Motor neuron (in vitro differentiated cells): ENCODE measurements around the gene GLTP. TPM values are rescaled to one million over a fixed set of nuclear protein-coding genes. Genes with fewer than 3 reads are reported as not detected.
A peak's percentile ranks its signal among the peaks of the same experiment; 100 is the strongest.

Experiments
- ATAC-seq, 8 experiments: fragments of 200-7000 bp; cut with Tn5 transposase; replicated peaks in 6 of 8; 2 replicates each; pipeline ENCODE4 v1.8.0; 2021; ENCODE audit warnings: mild to moderate bottlenecking in 8 of 8, moderate library complexity in 8 of 8
- H3K27ac ChIP-seq, 2 donors: fragments of 250-450 bp; sonication (Bioruptor Pico); 2 replicates each; pipeline ENCODE4 v1.9.0; 2021; ENCODE audit warnings: antibody characterized with exemption in 2 of 2, mild to moderate bottlenecking in 2 of 2, moderate library complexity in 1 of 2
- H3K4me1 ChIP-seq, 2 donors: fragments of 250-450 bp; sonication (Bioruptor Pico); replicated peaks in 1 of 2; 2 replicates each; pipeline ENCODE4 v1.6.1; 2021; ENCODE audit warnings: antibody characterized with exemption in 2 of 2, mild to moderate bottlenecking in 2 of 2, moderate library complexity in 1 of 2
- H3K4me3 ChIP-seq, 5 donors: fragments of 250-450 bp; sonication (Bioruptor Pico); 2 replicates each; pipeline ENCODE4 v1.9.0; 2021; ENCODE audit warnings: antibody characterized with exemption in 5 of 5, mild to moderate bottlenecking in 5 of 5, moderate library complexity in 4 of 5
- WGBS, 10 experiments: fragments of 450-650 bp; shearing (Covaris generic); methylation state at CpG; one replicate each; pipeline ENCODE4 v1.0.0; 2022; 5-methylcytosine and 5-hydroxymethylcytosine counted together
- in situ Hi-C, 9 experiments: fragments of 400-800 bp; cut with MboI; loops; one replicate each; pipeline ENCODE4 v1.15.0; 2021; ENCODE audit warnings: low sequenced_read_pairs in 9 of 9, low pct_unique_long_range_greater_than_20kb in 2 of 9; ENCODE audit not compliant: unreplicated experiment in 9 of 9
- total RNA-seq, 8 experiments: library from RNA; unstranded; fragments of 300-600 nt; gene quantifications; 2 replicates each; pipeline versions ENCODE4 v1.2.3 to v1.2.4, GENCODE V29; 2022

The GLTP gene
- total RNA-seq, 8 experiments from 2014 or later = 11.7 to 36.2 (median 17.6) TPM

GRCh38 chr12:109830718-109831117, 49.6 kb downstream of the GLTP start:
- 0 to 100% (median 70%) methylated on average over 1 of the region's 2 CpGs; no CpG with 5 or more reads in 4 of the 10 experiments for WGBS, 10 experiments
- Histone ChIP-seq H3K4me1 (no peaks in the 10 kb centered on the region), H3K4me3 (no peak overlapping the region), H3K27ac (no peak overlapping the region)
- in situ Hi-C loops = no loop called here
- ATAC-seq = no peak

GRCh38 chr12:109830267-109830666, 50.1 kb downstream of the GLTP start:
- WGBS, 10 experiments = 88 to 100% (median 100%) methylated on average over 1 to 2 of the region's 2 CpGs; no CpG with 5 or more reads in 4 of the 10 experiments
- in situ Hi-C loops = no loop called here
- H3K4me1 ChIP-seq = no peaks in the 10 kb centered on the region
- H3K27ac ChIP-seq = no peak overlapping the region
- ATAC-seq = no peak
- no peak overlapping the region for H3K4me3 ChIP-seq

GRCh38 chr12:109829667-109830066, 50.7 kb downstream of the GLTP start:
- WGBS, 10 experiments = 78 to 96% (median 83%) methylated on average over 1 to 6 of the region's 10 CpGs; no CpG with 5 or more reads in 5 of the 10 experiments
- ATAC-seq = no peak
- H3K4me3 ChIP-seq = no peak overlapping the region
- no peak overlapping the region for H3K27ac ChIP-seq
- in situ Hi-C loops = no loop called here
- H3K4me1 ChIP-seq = no peaks in the 10 kb centered on the region

- in situ Hi-C loops = no loop called here
- 35 to 80% (median 67%) methylated on average over 1 to 2 of the region's 3 CpGs; no CpG with 5 or more reads in 3 of the 10 experiments for WGBS, 10 experiments
- H3K4me1 ChIP-seq = no peaks in the 10 kb centered on the region
Observed at GRCh38 chr12:109828754-109829511, 51.4 kb downstream of the GLTP start.

GRCh38 chr12:109827566-109828550, 52.5 kb downstream of the GLTP start:
- ATAC-seq = no peak
- in situ Hi-C loops = no loop called here
- no peak overlapping the region for H3K27ac ChIP-seq
- no peaks in the 10 kb centered on the region for H3K4me1 ChIP-seq
- WGBS, 10 experiments = 0 to 100% (median 81%) methylated on average over 1 to 9 of the region's 19 CpGs; no CpG with 5 or more reads in 2 of the 10 experiments
- no peak overlapping the region for H3K4me3 ChIP-seq

More at GRCh38 chr12:109828754-109829511, 51.4 kb downstream of the GLTP start:
- H3K27ac ChIP-seq = no peak overlapping the region
- H3K4me3 ChIP-seq = no peak overlapping the region
- no peak for ATAC-seq

- 83 to 100% (median 100%) methylated on average over 1 to 3 of the region's 3 CpGs; no CpG with 5 or more reads in 4 of the 10 experiments for WGBS, 10 experiments
- in situ Hi-C loops = no loop called here
- no peak overlapping the region for H3K4me3 ChIP-seq
- no peak for ATAC-seq
- H3K27ac ChIP-seq = no peak overlapping the region
- H3K4me1 ChIP-seq = no peaks in the 10 kb centered on the region
Observed at GRCh38 chr12:109827080-109827479, 53.3 kb downstream of the GLTP start.

GRCh38 chr12:109824731-109825130, 55.6 kb downstream of the GLTP start:
- Histone ChIP-seq H3K4me1 (no peaks in the 10 kb centered on the region), H3K27ac (no peak overlapping the region), H3K4me3 (no peak overlapping the region)
- 73 to 100% (median 90%) methylated on average over 1 to 7 of the region's 8 CpGs; no CpG with 5 or more reads in 1 of the 10 experiments for WGBS, 10 experiments
- in situ Hi-C loops = no loop called here
- ATAC-seq = no peak

- Histone ChIP-seq H3K27ac (no peak overlapping the region), H3K4me3 (no peak overlapping the region), H3K4me1 (no peaks in the 10 kb centered on the region)
- 60 to 100% (median 100%) methylated on average over 1 to 6 of the region's 15 CpGs; no CpG with 5 or more reads in 5 of the 10 experiments for WGBS, 10 experiments
- in situ Hi-C loops = no loop called here
- peak in 4 of 8 experiments; percentile 4 to 59 (median 24) for ATAC-seq
Observed at GRCh38 chr12:109822951-109823411, 57.4 kb downstream of the GLTP start.

GRCh38 chr12:109822416-109822815, 57.9 kb downstream of the GLTP start:
- in situ Hi-C loops = no loop called here
- 14 to 100% (median 68%) methylated on average over 1 to 6 of the region's 7 CpGs; no CpG with 5 or more reads in 4 of the 10 experiments for WGBS, 10 experiments
- Histone ChIP-seq H3K27ac (no peak overlapping the region), H3K4me3 (no peak overlapping the region), H3K4me1 (no peaks in the 10 kb centered on the region)
- ATAC-seq = no peak

- H3K27ac ChIP-seq = no peak overlapping the region
- no peak overlapping the region for H3K4me3 ChIP-seq
- no peaks in the 10 kb centered on the region for H3K4me1 ChIP-seq
- in situ Hi-C loops = no loop called here
- ATAC-seq = no peak
Observed at GRCh38 chr12:109821968-109822367, 58.4 kb downstream of the GLTP start.

- no peak overlapping the region for H3K4me3 ChIP-seq
- WGBS, 10 experiments = 33 to 100% (median 87%) methylated on average over 1 to 12 of the region's 16 CpGs; no CpG with 5 or more reads in 1 of the 10 experiments
- in situ Hi-C loops = no loop called here
- no peak for ATAC-seq
- no peaks in the 10 kb centered on the region for H3K4me1 ChIP-seq
- H3K27ac ChIP-seq = no peak overlapping the region
Observed at GRCh38 chr12:109820816-109821381, 59.4 kb downstream of the GLTP start.

- Histone ChIP-seq H3K4me3 (no peak overlapping the region), H3K27ac (no peak overlapping the region), H3K4me1 (no peaks in the 10 kb centered on the region)
- in situ Hi-C loops = no loop called here
- 0 to 86% (median 58%) methylated on average over 1 to 6 of the region's 10 CpGs for WGBS, 10 experiments
- ATAC-seq = peak in 4 of 8 experiments; percentile 24 to 96 (median 96)
Observed at GRCh38 chr12:109818905-109819500, 61.3 kb downstream of the GLTP start.
